ENCODE results near the gene ZNF790. TPM values are rescaled to one million over a fixed set of nuclear protein-coding genes. Genes with fewer than 3 reads are reported as not detected.
A peak's percentile ranks its signal among the peaks of the same experiment; 100 is the strongest.
"Not testable (repeated sequence)": the region's sequence is repeated elsewhere in the genome, so short reads cannot be mapped to it uniquely, and the experiment has no call there.

The ZNF790 gene
- total and polyA plus RNA-seq, 2 of the 4 experiments (the other 2 are of a cell fraction): 0.97 to 4.3 TPM

- H3K27ac ChIP-seq (ENCODE audit: insufficient read depth, low read length); in situ Hi-C loops (cut with MboI; ENCODE audit: low sequenced_read_pairs); H3K18ac ChIP-seq (ENCODE audit: low read depth, low read length); H4K20me1 ChIP-seq (ENCODE audit: insufficient read depth, low read length); H4K8ac ChIP-seq (ENCODE audit: low read depth in 2 of 2, low read length in 2 of 2); H3K9me1 ChIP-seq (ENCODE audit: insufficient read depth, low read length); H3K4ac ChIP-seq (ENCODE audit: low read depth, low read length); H3K9ac ChIP-seq (ENCODE audit: low read depth, low read length); H3K4me2 ChIP-seq (ENCODE audit: low read depth, low read length); H3K23ac ChIP-seq (ENCODE audit: low read depth, low read length); H3K56ac ChIP-seq (ENCODE audit: extremely low read depth, insufficient read depth, low read length); H2BK20ac ChIP-seq (ENCODE audit: low read depth, low read length); H3K36me3 ChIP-seq (ENCODE audit: control insufficient read depth, insufficient read depth, low read length); H2BK15ac ChIP-seq (ENCODE audit: low read depth, low read length); dilution Hi-C loops (cut with HindIII; ENCODE audit: low sequenced_read_pairs, unreplicated experiment); BruUV-seq (replicated peaks); H2BK120ac ChIP-seq (ENCODE audit: low read depth, low read length); H2AK5ac ChIP-seq (ENCODE audit: low read depth, low read length); H3K14ac ChIP-seq (replicated peaks; ENCODE audit: low read depth, low read length); H3K4me1 ChIP-seq (ENCODE audit: control insufficient read depth, insufficient read depth, low read length); CTCF ChIA-PET; H4K91ac ChIP-seq (ENCODE audit: insufficient read depth, low read depth, low read length); H3K27me3 ChIP-seq (ENCODE audit: control insufficient read depth, insufficient read depth, low read length); H2AK9ac ChIP-seq (replicated peaks; ENCODE audit: low read depth, low read length, poor library complexity); intact Hi-C loops (cut with micrococcal nuclease); H3K79me1 ChIP-seq (ENCODE audit: low read depth in 1 of 2, low read length in 2 of 2); H4K5ac ChIP-seq (ENCODE audit: low read depth, low read length); H2BK5ac ChIP-seq (ENCODE audit: low read depth, low read length, poor library complexity, severe bottlenecking): not testable (repeated sequence)
- Histone ChIP-seq H3K4me3 (ENCODE audit: insufficient read depth, low read depth, low read length) (peak overlapping the region; percentile 17; the same call in 1 of the 2 replicates), H2AFZ (replicated peaks; ENCODE audit: low read length, poor library complexity) (peak overlapping the region; percentile 72), H3K9me3 (ENCODE audit: control insufficient read depth, insufficient read depth, low read length) (peaks cover 15% of the 10 kb centered on the region)
- POLR2A ChIA-PET (ENCODE audit: unreplicated experiment): interaction anchor here (0.5 kb wide), 1 partner anchor 124 kb away, joined by 6 read pairs; no protein-coding TSS in a partner anchor
- WGBS, 2 experiments (ENCODE audit: extremely low coverage in 2 of 2, insufficient read length in 1 of 2): 0% methylated on average over 3 of the region's 34 CpGs; no CpG with 5 or more reads in 1 of the 2 experiments
- peak; percentile 100 for ATAC-seq (ENCODE audit: low read depth)
- DNase-seq: peak; percentile 7
Observed at GRCh38 chr19:36791420-36792141, 46.6 kb downstream of the ZNF790 start.
